GM18508 (cell line): Measurements from ENCODE around the gene KBTBD8.

Experiments
- ATAC-seq: cut with Tn5 transposase; IDR thresholded peaks from one replicate; pipeline ENCODE4 v1.9.1; 2021; ENCODE audit warnings: moderate number of reproducible peaks; ENCODE audit not compliant: insufficient read depth, unreplicated experiment

The KBTBD8 gene

GRCh38 chr3:66996696-66997095 lies 1.4 kb upstream of the KBTBD8 start:
- ATAC-seq = no peak

GRCh38 chr3:66997560-66998112 lies 471 bp upstream of the KBTBD8 start:
- no peak for ATAC-seq

GRCh38 chr3:66998904-66999235 lies 763 bp downstream of the KBTBD8 start:
- ATAC-seq = no peak

GRCh38 chr3:67000009-67000408 lies 1.9 kb downstream of the KBTBD8 start:
- peak; percentile 51 for ATAC-seq

GRCh38 chr3:67001086-67001861 lies 3.2 kb downstream of the KBTBD8 start:
- no peak for ATAC-seq

GRCh38 chr3:67005974-67006373 lies 7.9 kb downstream of the KBTBD8 start:
- ATAC-seq = no peak

GRCh38 chr3:67006460-67006859 lies 8.4 kb downstream of the KBTBD8 start:
- no peak for ATAC-seq

GRCh38 chr3:67008388-67008787 lies 10.3 kb downstream of the KBTBD8 start:
- ATAC-seq = no peak

GRCh38 chr3:67009716-67010115 lies 11.6 kb downstream of the KBTBD8 start:
- no peak for ATAC-seq

GRCh38 chr3:67011414-67012131 lies 13.5 kb downstream of the KBTBD8 start:
- ATAC-seq = no peak

GRCh38 chr3:67012564-67012963 lies 14.5 kb downstream of the KBTBD8 start:
- no peak for ATAC-seq

- no peak for ATAC-seq
Measured at GRCh38 chr3:67015702-67016484, 17.8 kb downstream of the KBTBD8 start.

GRCh38 chr3:67016522-67017080 lies 18.5 kb downstream of the KBTBD8 start:
- ATAC-seq = no peak

GRCh38 chr3:67017211-67017610 lies 19.1 kb downstream of the KBTBD8 start:
- ATAC-seq = no peak

GRCh38 chr3:67018105-67018788 lies 20.1 kb downstream of the KBTBD8 start:
- peak; percentile 7 for ATAC-seq

GRCh38 chr3:67018789-67019526 lies 20.9 kb downstream of the KBTBD8 start:
- ATAC-seq = peak; percentile 40

- no peak for ATAC-seq
Measured at GRCh38 chr3:67028001-67028784, 30.1 kb downstream of the KBTBD8 start.
